Measurements from ENCODE around the gene OR51D1.

OR51D1 gene

GRCh38 chr11:4636962-4637661, at the start of gene OR51D1:
OR51D1 (plus strand) TSS chr11:4637477; CDS start chr11:4639791, 2,314 bp downstream.
- ATAC-seq (ENCODE audit: insufficient read depth, low read depth) (peak; percentile 97), DNase-seq (peak; percentile 61)
- H3K4me1 ChIP-seq (ENCODE audit: insufficient read depth, low read length), result no peaks in the 10 kb centered on the region
- no peak for TF ChIP-seq EZH2 (IDR thresholded peaks at IDR 0.05; ENCODE audit: borderline replicate concordance, low read depth, low read length, severe bottlenecking)
- peak; percentile 90 for TF ChIP-seq CTCF (IDR thresholded peaks at IDR 0.05; ENCODE audit: borderline replicate concordance, extremely low read depth, low read length, poor library complexity, severe bottlenecking)
- H3K4me3 ChIP-seq (ENCODE audit: low read depth in 1 of 2, low read length in 2 of 2), result no peak within 1 kb of the TSS
- peak within 1 kb of the TSS; percentile 12; the same call in 1 of the 2 replicates for H2AFZ ChIP-seq (ENCODE audit: low read depth, low read length)
- H3K79me2 ChIP-seq (ENCODE audit: insufficient read depth, low read length), result no peaks in the 10 kb centered on the region
- H3K9me3 ChIP-seq (ENCODE audit: insufficient read depth, low read length, severe bottlenecking), result no peaks in the 10 kb centered on the region
- no peaks in the 10 kb centered on the region for H3K36me3 ChIP-seq (ENCODE audit: insufficient read depth, low read length)
- no peak within 1 kb of the TSS for H3K27ac ChIP-seq (ENCODE audit: low read length)
- H3K9ac ChIP-seq (ENCODE audit: low read depth, low read length), result no peak within 1 kb of the TSS
- H4K20me1 ChIP-seq (ENCODE audit: insufficient read depth, low read length), result no peaks in the 10 kb centered on the region
- H3K27me3 ChIP-seq (ENCODE audit: insufficient read depth, low read length, poor library complexity), result peaks cover 4% of the 10 kb centered on the region
- no peak within 1 kb of the TSS for H3K4me2 ChIP-seq (ENCODE audit: insufficient read depth, low read length)

- DNase-seq (no peak), ATAC-seq (ENCODE audit: insufficient read depth, low read depth) (no peak)
- Histone ChIP-seq H3K4me3 (ENCODE audit: low read depth in 1 of 2, low read length in 2 of 2) (no peak overlapping the region), H3K27me3 (ENCODE audit: insufficient read depth, low read length, poor library complexity) (peaks cover 2% of the 10 kb centered on the region), H3K79me2 (ENCODE audit: insufficient read depth, low read length) (no peaks in the 10 kb centered on the region), H3K4me2 (ENCODE audit: insufficient read depth, low read length) (no peak overlapping the region), H3K9me3 (ENCODE audit: insufficient read depth, low read length, severe bottlenecking) (no peaks in the 10 kb centered on the region), H3K36me3 (ENCODE audit: insufficient read depth, low read length) (no peaks in the 10 kb centered on the region), H4K20me1 (ENCODE audit: insufficient read depth, low read length) (no peaks in the 10 kb centered on the region), H3K27ac (ENCODE audit: low read length) (no peak overlapping the region), H3K4me1 (ENCODE audit: insufficient read depth, low read length) (no peaks in the 10 kb centered on the region), H3K9ac (ENCODE audit: low read depth, low read length) (no peak overlapping the region), H2AFZ (ENCODE audit: low read depth, low read length) (no peak overlapping the region)
- no peak for TF ChIP-seq CTCF (IDR thresholded peaks at IDR 0.05; ENCODE audit: borderline replicate concordance, extremely low read depth, low read length, poor library complexity, severe bottlenecking)
- no peak for TF ChIP-seq EZH2 (IDR thresholded peaks at IDR 0.05; ENCODE audit: borderline replicate concordance, low read depth, low read length, severe bottlenecking)
Observed at GRCh38 chr11:4589017-4589416, 48.3 kb upstream of the OR51D1 start.

DNA sequence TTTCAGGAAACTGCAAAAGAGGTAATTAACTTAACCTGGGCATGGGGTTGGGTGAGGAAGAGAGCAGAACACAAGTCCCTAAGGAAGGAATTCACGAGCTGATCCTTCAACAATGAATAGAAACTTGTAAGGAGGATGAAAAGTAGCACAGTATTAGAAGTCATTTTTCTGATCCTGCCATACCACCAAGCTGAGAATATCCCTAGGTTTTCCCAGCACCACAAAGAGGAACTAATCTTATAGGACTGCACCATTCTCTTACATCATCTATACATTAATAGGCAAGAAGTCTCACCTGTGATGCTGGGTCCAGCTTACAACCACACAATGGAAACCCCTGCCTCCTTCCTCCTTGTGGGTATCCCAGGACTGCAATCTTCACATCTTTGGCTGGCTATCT, 43.5 kb upstream of the OR51D1 start, which contains the start of gene OR52I1:
Gene OR52I1 (plus strand): TSS at position 301 of the 400 bp plus-strand sequence. CDS start 0 bp downstream, at position 301.
- Histone ChIP-seq H3K4me1 (ENCODE audit: insufficient read depth, low read length) (no peaks in the 10 kb centered on the region), H4K20me1 (ENCODE audit: insufficient read depth, low read length) (no peaks in the 10 kb centered on the region), H3K27me3 (ENCODE audit: insufficient read depth, low read length, poor library complexity) (no peaks in the 10 kb centered on the region), H3K27ac (ENCODE audit: low read length) (no peak within 1 kb of the TSS), H3K4me2 (ENCODE audit: insufficient read depth, low read length) (no peak within 1 kb of the TSS), H3K9me3 (ENCODE audit: insufficient read depth, low read length, severe bottlenecking) (no peaks in the 10 kb centered on the region), H3K36me3 (ENCODE audit: insufficient read depth, low read length) (peaks cover 2% of the 10 kb centered on the region; the same call in 1 of the 2 replicates), H3K79me2 (ENCODE audit: insufficient read depth, low read length) (no peaks in the 10 kb centered on the region), H3K4me3 (ENCODE audit: low read depth in 1 of 2, low read length in 2 of 2) (no peak within 1 kb of the TSS), H2AFZ (ENCODE audit: low read depth, low read length) (no peak within 1 kb of the TSS), H3K9ac (ENCODE audit: low read depth, low read length) (no peak within 1 kb of the TSS)
- TF ChIP-seq CTCF (IDR thresholded peaks at IDR 0.05; ENCODE audit: borderline replicate concordance, extremely low read depth, low read length, poor library complexity, severe bottlenecking), result no peak
- ATAC-seq (ENCODE audit: insufficient read depth, low read depth) (no peak), DNase-seq (no peak)

Measured in DND-41 (cell line).